Chondrocyte (in vitro differentiated cells): ENCODE data around the gene RSPH1. TPM values are rescaled to one million over a fixed set of nuclear protein-coding genes. Genes with fewer than 3 reads are reported as not detected.

ENCODE experiments used
- DNase-seq: peaks from one replicate; pipeline ENCODE4 v3.0.0; 2021; ENCODE audit warnings: mixed read lengths, low spot score
- H3K27ac Mint-ChIP-seq: one replicate; pipeline ENCODE4 v1.8.0; 2021; ENCODE audit warnings: mild to moderate bottlenecking, moderate library complexity, mixed read lengths; ENCODE audit not compliant: unreplicated experiment
- H3K27me3 Mint-ChIP-seq: 2 replicates; pipeline ENCODE4 v1.8.0; 2021; ENCODE audit warnings: low read depth, mixed read lengths
- H3K36me3 Mint-ChIP-seq: 2 replicates; pipeline ENCODE4 v1.8.0; 2021; ENCODE audit warnings: low read depth, mixed read lengths
- H3K4me1 Mint-ChIP-seq: 2 replicates; pipeline ENCODE4 v1.8.0; 2021; ENCODE audit warnings: low read depth, mild to moderate bottlenecking, mixed read lengths
- H3K4me3 Mint-ChIP-seq: one replicate; pipeline ENCODE4 v1.8.0; 2021; ENCODE audit warnings: mild to moderate bottlenecking, moderate library complexity, mixed read lengths; ENCODE audit not compliant: unreplicated experiment
- H3K9me3 Mint-ChIP-seq: 2 replicates; pipeline ENCODE4 v1.8.0; 2021; ENCODE audit warnings: low read depth, mixed read lengths
- CTCF ChIP-seq: fragments of 200-600 bp; sonication (generic); IDR thresholded peaks from 2 replicates; pipeline ENCODE4 v1.5.0; 2021; ENCODE audit warnings: antibody characterized with exemption, mild to moderate bottlenecking, moderate library complexity
- total RNA-seq: library from RNA; stranded (reverse); gene quantifications from 3 replicates; pipeline ENCODE4 v1.2.1, GENCODE V29; 2021

The RSPH1 gene
- total RNA-seq, 1 donor from 2014 or later = 0.15 TPM

- no peak for DNase-seq
- no peak overlapping the region for H3K4me3 Mint-ChIP-seq
- peaks cover 29% of the 10 kb centered on the region for H3K4me1 Mint-ChIP-seq
- no peaks in the 10 kb centered on the region for H3K9me3 Mint-ChIP-seq
- no peaks in the 10 kb centered on the region for H3K27me3 Mint-ChIP-seq
- peaks cover 16% of the 10 kb centered on the region for H3K36me3 Mint-ChIP-seq
- TF ChIP-seq CTCF = no peak
- H3K27ac Mint-ChIP-seq = no peak overlapping the region
These were observed 27.2 kb upstream of the RSPH1 start for GRCh38 chr21:42523211-42523610.

DNA sequence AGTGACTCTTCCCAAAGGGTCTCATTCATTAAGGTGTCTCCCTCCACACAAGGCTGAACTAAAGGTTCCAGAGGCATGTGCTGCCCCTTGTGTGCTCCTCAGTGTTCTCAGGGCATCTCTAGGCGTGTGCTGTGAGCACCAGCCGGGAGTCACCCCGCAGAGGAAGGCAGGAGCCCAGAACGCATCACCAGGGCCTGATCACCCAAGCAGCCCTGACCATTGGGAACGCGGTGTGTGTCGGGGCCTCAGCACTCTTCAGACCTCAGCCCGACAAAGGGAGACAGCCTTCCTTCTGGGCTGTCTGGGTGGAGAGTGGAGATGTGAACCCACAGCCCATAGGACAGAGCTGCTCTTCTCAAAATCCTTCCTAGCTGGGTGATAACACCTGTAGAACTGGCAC lies 26.7 kb upstream of the RSPH1 start:
- Mint-ChIP-seq H3K27me3 (no peaks in the 10 kb centered on the region), H3K9me3 (no peaks in the 10 kb centered on the region), H3K36me3 (peaks cover 16% of the 10 kb centered on the region), H3K4me1 (peaks cover 34% of the 10 kb centered on the region), H3K27ac (no peak overlapping the region), H3K4me3 (no peak overlapping the region)
- TF ChIP-seq CTCF = no peak
- no peak for DNase-seq

GRCh38 chr21:42522271-42522670 lies 26.2 kb upstream of the RSPH1 start:
- H3K27ac Mint-ChIP-seq = no peak overlapping the region
- DNase-seq = no peak
- H3K9me3 Mint-ChIP-seq = no peaks in the 10 kb centered on the region
- no peak for TF ChIP-seq CTCF
- H3K36me3 Mint-ChIP-seq = peaks cover 16% of the 10 kb centered on the region
- H3K27me3 Mint-ChIP-seq = no peaks in the 10 kb centered on the region
- H3K4me1 Mint-ChIP-seq = peaks cover 39% of the 10 kb centered on the region
- no peak overlapping the region for H3K4me3 Mint-ChIP-seq

DNA sequence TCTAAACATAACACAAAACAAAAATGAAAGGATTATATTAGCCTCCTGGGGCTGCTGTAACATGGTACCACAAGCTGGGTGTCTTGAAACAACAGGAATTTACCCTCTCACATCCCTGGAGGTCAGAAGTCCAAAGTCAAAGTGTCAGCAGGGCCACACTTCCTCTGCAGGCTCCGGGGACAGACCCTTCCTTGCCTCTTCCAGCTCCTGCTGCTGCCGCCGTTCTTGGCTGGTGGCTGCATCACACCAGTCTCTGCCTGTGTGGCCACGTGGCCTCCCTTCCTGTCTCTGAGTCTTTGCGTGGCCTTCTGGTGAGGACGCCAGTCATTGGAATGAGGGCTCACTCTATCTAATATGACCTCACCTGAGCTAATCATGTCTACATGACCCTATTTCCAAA lies 25.8 kb upstream of the RSPH1 start:
- H3K27me3 Mint-ChIP-seq = no peaks in the 10 kb centered on the region
- H3K27ac Mint-ChIP-seq = no peak overlapping the region
- H3K9me3 Mint-ChIP-seq = no peaks in the 10 kb centered on the region
- peaks cover 43% of the 10 kb centered on the region for H3K4me1 Mint-ChIP-seq
- peaks cover 14% of the 10 kb centered on the region for H3K36me3 Mint-ChIP-seq
- DNase-seq = no peak
- H3K4me3 Mint-ChIP-seq = no peak overlapping the region
- TF ChIP-seq CTCF = no peak

- Mint-ChIP-seq H3K27me3 (no peaks in the 10 kb centered on the region), H3K4me3 (no peak overlapping the region), H3K36me3 (peaks cover 14% of the 10 kb centered on the region), H3K4me1 (peaks cover 48% of the 10 kb centered on the region), H3K9me3 (no peaks in the 10 kb centered on the region), H3K27ac (no peak overlapping the region)
- no peak for TF ChIP-seq CTCF
- no peak for DNase-seq
These were observed 25.4 kb upstream of the RSPH1 start for GRCh38 chr21:42521384-42521783.
